Ovary (tissue), 3 donors: ENCODE data around the gene LENG9.

Experiments
- CTCF ChIP-seq, 3 donors: fragments of 450-650 bp in 2 of 3; fragments of 200-600 bp in 1 of 3; IDR thresholded peaks; one replicate each; pipeline versions ENCODE4 v1.5.1 to v1.8.0; 2016 to 2022; ENCODE audit warnings: antibody characterized with exemption in 3 of 3, mild to moderate bottlenecking in 1 of 3
- POLR2A ChIP-seq: fragments of 450-650 bp; IDR thresholded peaks from one replicate; pipeline ENCODE4 v1.6.1; 2017; ENCODE audit warnings: antibody characterized with exemption, mild to moderate bottlenecking, moderate library complexity
- donor health status: DM: no; HTN: no; CAD: no.

DNA sequence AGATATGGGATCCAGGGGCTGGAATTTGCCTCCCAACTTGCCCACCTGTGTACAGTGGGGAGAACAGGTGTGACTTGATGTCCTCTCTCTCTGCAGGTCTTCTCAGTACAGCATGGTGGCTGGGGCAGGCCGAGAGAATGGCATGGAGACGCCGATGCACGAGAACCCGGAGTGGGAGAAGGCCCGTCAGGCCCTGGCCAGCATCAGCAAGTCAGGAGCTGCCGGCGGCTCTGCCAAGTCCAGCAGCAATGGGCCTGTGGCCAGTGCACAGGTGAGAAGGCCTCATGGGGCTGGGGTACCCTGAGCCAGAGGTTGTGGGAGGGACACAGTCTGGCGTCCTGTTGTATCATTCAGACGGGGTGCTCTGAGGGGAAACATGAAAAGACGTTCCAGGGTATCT lies 11.6 kb downstream of the LENG9 start:
- TF ChIP-seq CTCF (IDR thresholded peaks at IDR 0.05) (no peak), POLR2A (no peak)
